Left ventricle myocardium superior (tissue), 1 donor: Measurements from ENCODE around the gene MAP10. TPM values are rescaled to one million over a fixed set of nuclear protein-coding genes. Genes with fewer than 3 reads are reported as not detected.
"Not testable (repeated sequence)": the region's sequence is repeated elsewhere in the genome, so short reads cannot be mapped to it uniquely, and the experiment has no call there.

Experiments
- ATAC-seq: fragments of 200-7000 bp; cut with Tn5 transposase; one replicate; pipeline ENCODE4 v1.9.1; 2020; ENCODE audit warnings: mild to moderate bottlenecking, moderate library complexity
- DNase-seq: peaks from one replicate; pipeline ENCODE4 v3.0.0-alpha.2; 2020
- intact Hi-C: fragments of 100-400 bp; cut with micrococcal nuclease; formaldehyde crosslinking; loops from one replicate; pipeline ENCODE4 v1.11.0; 2022
- long read RNA-seq: library from polyadenylated mRNA; unstranded; transcript quantifications from one replicate; pipeline ENCODE4 v2.0.0, GENCODE V29; 2021
- total RNA-seq: library from RNA; stranded (reverse); fragmentation: NEBNext Ultra II Directional; extraction: Animal tissue kit (Norgen Biotek cat#: 25700); gene quantifications from one replicate; pipeline ENCODE4 v1.2.1, GENCODE V29; 2021
- donor health status: DM: no; HTN: yes; CAD: no; lungs with severe emphysema.

The MAP10 gene
- total RNA-seq = 2.6 TPM
- long read RNA-seq, transcript MAP10-201 (1 exons, 3,516 nt) = major isoform, 5 of 5 reads
- long read RNA-seq, partial matches to known transcripts = 0 of 5 reads
- long read RNA-seq, other reads (novel, unspliced or antisense) = 0 of 5 reads

DNA sequence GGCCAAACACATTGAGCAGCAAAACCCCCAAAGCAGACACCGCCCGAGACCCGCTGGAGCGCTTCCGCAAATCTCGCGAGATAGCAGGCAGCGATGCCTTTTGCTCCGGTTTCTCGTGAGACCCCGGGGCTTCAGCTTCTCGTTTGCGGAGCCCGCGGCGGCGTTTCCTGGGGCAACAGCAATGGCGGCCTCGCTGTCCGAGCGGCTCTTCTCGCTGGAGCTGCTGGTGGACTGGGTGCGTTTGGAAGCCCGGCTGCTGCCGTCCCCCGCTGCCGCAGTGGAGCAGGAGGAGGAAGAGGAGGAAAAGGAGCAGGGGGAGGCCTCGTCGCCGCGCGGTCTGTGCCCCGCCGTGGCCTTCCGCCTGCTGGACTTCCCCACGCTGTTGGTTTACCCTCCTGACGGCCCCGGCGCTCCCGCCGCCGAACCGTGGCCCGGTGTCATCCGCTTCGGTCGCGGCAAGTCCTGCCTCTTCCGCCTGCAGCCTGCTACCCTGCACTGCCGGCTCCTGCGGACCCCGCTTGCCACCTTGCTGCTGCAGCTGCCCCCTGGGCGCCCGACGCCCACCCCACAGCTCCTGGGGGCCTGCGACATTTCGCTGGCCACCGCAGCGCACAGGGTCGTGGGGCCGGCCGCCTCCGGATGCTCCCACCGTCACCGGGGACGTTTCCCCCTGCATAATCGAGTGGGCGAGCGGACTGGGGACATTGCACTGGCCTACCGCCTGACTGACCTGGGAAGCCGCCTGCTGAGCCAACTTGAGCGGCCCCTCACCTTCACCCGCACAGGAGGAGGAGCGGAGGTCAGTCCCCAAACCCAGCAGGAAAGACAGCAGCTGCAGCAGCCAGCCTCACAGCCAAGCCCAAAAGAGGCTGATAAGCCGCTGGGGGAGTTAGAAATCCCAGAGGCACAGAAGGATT is at the start of gene MAP10:
TSS of gene MAP10 (plus strand) at position 148 of the 917 bp plus-strand sequence. CDS start at position 182, 34 bp downstream.
- intact Hi-C loops = no loop called here
- peak; percentile 92 for ATAC-seq
- DNase-seq = peak; percentile 86

DNA sequence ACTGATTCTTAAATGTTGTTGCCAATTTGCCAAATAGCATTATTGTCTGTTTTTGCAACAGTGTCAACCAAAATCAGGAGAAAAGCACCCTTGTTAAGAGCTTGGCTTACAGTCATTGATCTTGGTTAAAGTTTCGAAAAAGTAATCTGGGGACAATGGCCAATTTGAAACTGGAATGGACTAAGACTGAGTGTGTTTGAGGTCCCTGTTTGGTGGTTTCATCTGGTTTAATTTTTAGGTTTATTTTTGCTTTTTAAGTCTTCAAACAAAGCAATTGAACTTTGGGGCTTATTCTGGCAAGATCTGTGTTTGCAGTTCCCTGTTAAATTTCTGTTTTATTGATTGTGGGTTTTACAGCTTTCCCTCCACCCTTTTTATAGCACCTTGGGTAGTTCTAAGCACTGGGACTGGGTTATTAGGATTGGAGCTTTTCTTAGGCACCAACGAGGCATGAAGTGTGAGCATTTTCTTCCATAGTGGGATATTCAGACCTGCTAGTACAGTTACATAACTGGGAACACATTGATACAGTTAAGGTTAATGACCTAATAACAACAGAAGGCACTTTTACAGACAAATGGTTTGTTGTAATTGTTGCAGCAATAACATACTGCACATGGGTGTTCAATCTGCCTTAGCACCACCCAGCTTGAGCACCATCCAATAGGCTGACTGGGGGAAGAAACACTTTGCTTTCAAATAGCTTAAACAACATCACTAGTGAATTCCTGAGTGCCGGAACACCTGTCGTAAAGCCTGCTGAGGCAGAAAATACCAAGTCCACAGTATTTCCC is 40.6 kb upstream of the MAP10 start:
- DNase-seq (no peak), ATAC-seq (peak; percentile 58)
- intact Hi-C loops = no loop called here

DNA sequence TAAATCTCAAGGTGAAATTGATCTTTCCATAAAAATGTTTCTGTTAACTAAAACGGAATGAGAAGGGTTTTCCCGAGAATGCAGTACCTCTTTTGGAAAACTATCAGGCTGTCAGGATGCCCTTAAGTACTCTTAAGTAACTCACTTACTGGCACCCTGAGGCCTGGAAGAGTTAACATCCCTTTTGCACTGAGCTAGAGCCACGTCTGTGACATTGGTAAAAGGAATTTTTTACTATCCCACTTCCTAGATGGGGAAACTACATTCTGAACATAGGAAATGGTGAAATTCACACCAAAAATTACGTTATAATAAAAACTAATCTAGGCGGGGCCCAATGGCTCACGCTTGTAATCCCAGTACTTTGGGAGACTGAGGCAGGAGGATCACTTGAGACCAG is 39.7 kb upstream of the MAP10 start:
- ATAC-seq = no peak
- no peak for DNase-seq
- intact Hi-C loops = no loop called here

DNA sequence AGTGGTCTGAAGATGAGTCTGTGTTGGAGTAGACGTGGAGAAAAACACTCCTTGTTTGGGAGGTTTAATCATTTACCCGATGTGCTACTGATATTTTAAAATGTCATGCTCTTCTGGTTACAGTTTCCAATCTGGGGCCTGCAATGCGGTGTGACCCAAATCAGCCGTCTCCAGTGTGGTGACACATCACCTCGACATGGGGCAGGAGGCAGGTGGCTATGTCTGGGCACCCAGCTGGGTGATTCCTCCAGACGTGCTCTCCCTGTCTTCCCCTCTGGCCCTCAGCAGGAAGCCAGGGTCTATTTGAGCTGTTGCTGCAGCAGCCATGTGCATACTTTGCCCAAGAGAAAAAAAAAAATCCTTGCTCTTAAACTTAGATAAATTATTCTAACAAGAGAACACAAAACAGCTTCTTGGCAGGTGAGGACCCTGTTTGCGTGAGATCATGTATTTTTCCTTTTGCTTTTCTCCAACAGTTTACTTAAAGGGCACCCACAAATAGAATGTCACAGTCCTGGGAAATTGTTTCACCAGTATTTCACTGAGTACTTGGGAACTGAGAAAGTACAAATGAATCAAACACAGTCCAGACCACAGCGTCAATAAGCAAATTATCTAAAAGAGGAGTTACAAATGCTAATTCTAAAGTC is 38.9 kb upstream of the MAP10 start:
- DNase-seq (no peak), ATAC-seq (no peak)
- intact Hi-C loops = no loop called here

DNA sequence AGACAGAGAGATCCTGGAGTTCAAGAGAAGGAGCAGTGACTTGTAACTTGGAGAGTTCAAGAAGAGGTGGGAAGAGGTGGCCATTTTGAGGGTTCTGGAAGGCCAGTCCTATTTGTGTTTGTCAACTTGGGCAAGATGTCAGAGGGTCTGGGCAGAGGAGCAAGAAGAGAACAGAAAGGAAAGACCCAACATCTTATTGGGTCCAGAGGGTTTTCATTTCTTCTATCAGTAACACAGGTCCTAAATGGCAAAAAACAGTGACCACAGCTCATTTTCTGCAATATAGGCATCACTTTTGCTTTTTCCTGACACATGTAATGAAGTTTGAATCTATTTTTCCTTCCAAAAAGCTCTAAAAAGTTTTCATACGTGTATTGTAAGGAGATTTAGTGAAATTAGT is 38.3 kb upstream of the MAP10 start:
- DNase-seq (no peak), ATAC-seq (no peak)
- intact Hi-C loops = no loop called here

GRCh38 chr1:232767305-232768074 is 37.7 kb upstream of the MAP10 start:
- ATAC-seq (peak; percentile 93), DNase-seq (peak; percentile 32)
- intact Hi-C loops = no loop called here

GRCh38 chr1:232768793-232769192 is 36.4 kb upstream of the MAP10 start:
- no peak for DNase-seq
- ATAC-seq = no peak
- intact Hi-C loops = no loop called here

GRCh38 chr1:232769733-232770132 is 35.5 kb upstream of the MAP10 start:
- intact Hi-C loops = no loop called here
- DNase-seq (no peak), ATAC-seq (no peak)

- ATAC-seq (no peak), DNase-seq (no peak)
- intact Hi-C loops = no loop called here
Measured at GRCh38 chr1:232773752-232774151, 31.5 kb upstream of the MAP10 start.

- no peak for ATAC-seq
- intact Hi-C loops = no loop called here
- no peak for DNase-seq
Measured at GRCh38 chr1:232776526-232777106, 28.6 kb upstream of the MAP10 start.

- DNase-seq = no peak
- ATAC-seq = no peak
- intact Hi-C loops = no loop called here
Measured at GRCh38 chr1:232780354-232780753, 24.9 kb upstream of the MAP10 start.

GRCh38 chr1:232784794-232785193 is 20.4 kb upstream of the MAP10 start:
- intact Hi-C loops = no loop called here
- DNase-seq = no peak
- no peak for ATAC-seq

DNA sequence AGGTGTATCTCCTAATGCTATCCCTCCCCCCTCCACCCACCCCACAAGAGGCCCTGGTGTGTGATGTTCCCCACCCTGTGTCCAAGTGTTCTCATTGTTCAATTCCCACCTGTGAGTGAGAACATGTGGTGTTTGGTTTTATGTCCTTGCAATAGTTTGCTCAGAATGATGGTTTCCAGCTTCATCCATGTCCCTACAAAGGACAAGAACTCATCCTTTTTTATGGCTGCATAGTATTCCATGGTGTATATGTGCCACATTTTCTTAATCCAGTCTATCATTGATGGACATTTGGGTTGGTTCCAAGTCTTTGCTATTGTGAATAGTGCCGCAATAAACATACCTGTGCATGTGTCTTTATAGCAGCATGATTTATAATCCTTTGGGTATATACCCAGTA is 19.6 kb upstream of the MAP10 start:
- intact Hi-C loops, ATAC-seq, DNase-seq: not testable (repeated sequence)

DNA sequence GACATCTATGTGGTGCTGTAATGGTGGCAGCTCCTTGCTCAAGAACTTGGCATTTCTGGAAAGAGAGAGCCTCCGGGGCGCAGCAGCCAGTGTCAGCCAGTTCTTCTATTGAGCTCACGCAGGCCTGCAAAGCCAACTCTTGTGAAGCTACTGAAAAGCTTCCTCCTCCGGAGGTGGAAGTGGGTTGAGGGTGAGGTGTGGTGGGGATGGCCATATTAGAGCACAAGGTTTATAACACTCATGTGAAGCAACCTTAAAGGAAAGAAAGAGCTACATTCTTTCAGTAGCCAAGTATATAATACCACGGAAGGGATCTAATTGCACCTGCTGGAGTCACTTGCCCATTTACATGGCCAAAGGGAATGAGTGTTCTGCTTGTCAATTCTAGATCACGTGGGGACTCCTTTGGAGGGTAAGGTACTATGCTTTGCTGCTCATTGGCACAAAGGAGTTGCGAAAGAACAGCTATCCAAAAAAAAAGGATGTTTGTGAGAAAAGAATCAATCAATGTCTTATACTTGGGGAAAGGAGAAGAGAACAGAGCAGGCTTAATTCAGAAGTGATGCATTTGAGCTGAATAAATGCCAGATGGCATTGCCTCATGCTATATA is 18.3 kb upstream of the MAP10 start:
- ATAC-seq = no peak
- intact Hi-C loops = no loop called here
- DNase-seq = no peak

DNA sequence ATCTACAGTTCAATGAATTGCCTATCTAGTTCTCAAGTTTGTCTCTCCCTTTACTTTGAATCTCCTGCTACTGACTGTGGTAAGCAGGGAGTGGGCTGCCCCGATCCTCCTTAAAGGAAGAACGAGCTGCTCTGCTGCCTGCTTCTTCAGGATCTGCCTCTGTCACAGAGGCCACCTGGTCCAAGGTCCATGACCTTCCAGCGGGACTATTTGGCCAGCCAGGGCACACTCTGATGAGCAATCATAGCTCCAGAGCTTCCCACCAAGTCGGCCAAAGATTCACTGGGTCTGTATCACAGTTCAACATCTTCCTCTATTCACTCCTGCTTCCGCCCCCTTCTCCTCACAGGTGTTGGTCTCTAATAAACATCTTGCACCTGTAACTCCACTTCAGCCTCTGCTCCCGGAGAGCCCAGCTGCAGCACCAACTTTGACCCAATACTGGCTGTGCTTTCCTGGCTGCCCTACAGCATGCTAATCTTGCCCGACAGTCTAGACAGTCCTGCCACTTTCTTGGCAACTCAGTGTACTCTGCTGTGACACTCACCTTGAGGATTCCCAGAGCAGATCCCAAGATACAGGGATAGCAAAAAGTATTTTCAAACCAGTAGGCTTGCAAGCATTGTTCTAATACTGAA is 16.9 kb upstream of the MAP10 start:
- intact Hi-C loops = no loop called here
- peak; percentile 84 for ATAC-seq
- DNase-seq = no peak

DNA sequence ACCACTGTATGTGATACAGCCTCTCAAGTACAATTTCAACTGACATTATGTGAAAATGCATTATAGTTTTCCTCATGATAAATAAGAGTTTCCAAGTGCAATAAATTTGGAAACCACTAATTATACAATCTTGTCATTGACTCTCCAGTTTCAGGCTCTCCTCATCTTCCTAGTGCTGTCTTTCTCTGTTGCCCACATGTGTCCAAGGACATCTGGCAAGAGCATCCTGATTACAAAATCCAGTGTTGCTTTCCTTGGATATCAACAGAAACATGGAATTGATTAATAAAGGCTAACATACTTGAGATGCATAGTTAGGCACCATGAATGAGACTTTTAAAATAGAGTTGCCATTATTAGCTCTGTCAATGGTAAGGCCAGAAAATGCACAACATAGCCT is 15.6 kb upstream of the MAP10 start:
- intact Hi-C loops = no loop called here
- ATAC-seq = no peak
- no peak for DNase-seq

- DNase-seq = no peak
- intact Hi-C loops = no loop called here
- no peak for ATAC-seq
Measured at GRCh38 chr1:232792949-232793348, 12.3 kb upstream of the MAP10 start.

DNA sequence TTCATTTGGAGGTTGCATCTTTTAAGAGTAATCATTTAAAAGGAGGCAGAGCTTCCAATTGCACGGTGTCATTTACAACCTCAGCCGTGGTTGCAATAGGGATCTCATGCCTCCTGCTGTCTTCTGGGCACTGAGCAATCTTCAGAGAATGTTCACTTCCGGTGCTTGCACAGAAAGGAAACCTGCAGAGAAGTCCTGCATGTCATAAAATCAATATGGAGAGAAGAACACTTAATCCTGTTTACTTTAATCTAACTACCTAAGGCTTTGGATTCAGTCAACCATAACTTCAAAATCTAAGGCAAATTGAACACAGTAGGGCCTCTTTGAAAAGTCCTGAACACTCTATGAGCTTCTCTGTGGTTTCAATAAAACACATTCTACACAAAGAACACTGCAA is 11.3 kb upstream of the MAP10 start:
- intact Hi-C loops = no loop called here
- DNase-seq (no peak), ATAC-seq (peak; percentile 30)
